Prostate gland (tissue), 2 donors: ENCODE data around the gene CDC42BPA.

Experiments
- CTCF ChIP-seq, 4 experiments: fragments of 200-600 bp in 2 of 4; fragments of 450-650 bp in 2 of 4; sonication (generic) in 2 of 4; IDR thresholded peaks; 1 replicate in 3 of 4; 2 replicates in 1 of 4; pipeline ENCODE4 v1.5.1; 2016 to 2019; ENCODE audit warnings: antibody characterized with exemption in 4 of 4, mild to moderate bottlenecking in 2 of 4, moderate library complexity in 2 of 4
- POLR2A ChIP-seq: fragments of 450-650 bp; IDR thresholded peaks from one replicate; pipeline ENCODE4 v1.6.1; 2016; ENCODE audit warnings: antibody characterized with exemption, mild to moderate bottlenecking
- POLR2AphosphoS5 ChIP-seq: sonication (generic); formaldehyde crosslinking; IDR thresholded peaks from one replicate; pipeline ENCODE4 v1.6.1; 2017; ENCODE audit warnings: antibody characterized with exemption

GRCh38 chr1:227240983-227241382 lies 77.3 kb downstream of the CDC42BPA start:
- no peak for TF ChIP-seq CTCF (IDR thresholded peaks at IDR 0.05)
- no peak for TF ChIP-seq POLR2AphosphoS5
- TF ChIP-seq POLR2A: no peak
